DND-41 (cell line): ENCODE data around the gene DLG2.

ENCODE experiments used
- ATAC-seq: fragments of 200-7000 bp; cut with Tn5 transposase; 3 replicates; pipeline ENCODE4 v1.9.1; 2021; ENCODE audit warnings: low read depth; ENCODE audit not compliant: insufficient read depth
- DNase-seq: peaks from one replicate; pipeline ENCODE4 v3.0.0-alpha.2; 2020
- H2AFZ ChIP-seq: 2 replicates; pipeline ENCODE4 v1.6.0; 2012; ENCODE audit warnings: low read depth, low read length
- H3K27ac ChIP-seq: 2 replicates; pipeline ENCODE4 v1.5.1; 2012; ENCODE audit warnings: low read length, inconsistent platforms
- H3K27me3 ChIP-seq: fragments of 200-600 bp; sonication (generic); 2 replicates; pipeline ENCODE4 v1.6.0; 2012; ENCODE audit warnings: low read length, mild to moderate bottlenecking, inconsistent platforms; ENCODE audit not compliant: insufficient read depth, poor library complexity
- H3K36me3 ChIP-seq: 2 replicates; pipeline ENCODE4 v1.5.1; 2012; ENCODE audit warnings: low read length, inconsistent platforms; ENCODE audit not compliant: insufficient read depth
- H3K4me1 ChIP-seq: 2 replicates; pipeline ENCODE4 v1.5.1; 2012; ENCODE audit warnings: mild to moderate bottlenecking, low read length; ENCODE audit not compliant: insufficient read depth
- H3K4me2 ChIP-seq: 2 replicates; pipeline ENCODE4 v1.6.0; 2012; ENCODE audit warnings: mild to moderate bottlenecking, moderate library complexity, low read length, inconsistent platforms; ENCODE audit not compliant: insufficient read depth
- H3K4me3 ChIP-seq, 2 experiments: fragments of 200-600 bp in 1 of 2; shearing (Covaris generic) in 1 of 2; 2 replicates each; pipeline ENCODE4 v1.5.1; 2012 to 2016; ENCODE audit warnings: inconsistent platforms in 2 of 2, low read length in 2 of 2, mild to moderate bottlenecking in 2 of 2, low read depth in 1 of 2, moderate library complexity in 1 of 2
- H3K79me2 ChIP-seq: 2 replicates; pipeline ENCODE4 v1.6.0; 2012; ENCODE audit warnings: low read length, inconsistent platforms; ENCODE audit not compliant: insufficient read depth
- H3K9ac ChIP-seq: 2 replicates; pipeline ENCODE4 v1.6.0; 2012; ENCODE audit warnings: low read depth, mild to moderate bottlenecking, inconsistent platforms, low read length, moderate library complexity
- H3K9me3 ChIP-seq: 2 replicates; pipeline ENCODE4 v1.5.1; 2012; ENCODE audit warnings: low read length, moderate library complexity, mild to moderate bottlenecking, inconsistent platforms; ENCODE audit not compliant: insufficient read depth, severe bottlenecking
- H4K20me1 ChIP-seq: 2 replicates; pipeline ENCODE4 v1.6.0; 2012; ENCODE audit warnings: low read length; ENCODE audit not compliant: insufficient read depth
- CTCF ChIP-seq: IDR thresholded peaks from 2 replicates; pipeline ENCODE4 v1.5.1; 2012; ENCODE audit warnings: borderline replicate concordance, low read length, moderate library complexity, mild to moderate bottlenecking; ENCODE audit not compliant: poor library complexity, severe bottlenecking; ENCODE audit errors: extremely low read depth
- EZH2 ChIP-seq: IDR thresholded peaks from 3 replicates; pipeline ENCODE4 v1.6.1; 2012; ENCODE audit warnings: borderline replicate concordance, low read depth, mild to moderate bottlenecking, moderate library complexity, low read length, inconsistent platforms; ENCODE audit not compliant: severe bottlenecking

DLG2 gene

GRCh38 chr11:83768489-83768888 lies 1858.7 kb downstream of the DLG2 start:
- ATAC-seq (no peak), DNase-seq (no peak)
- Histone ChIP-seq H3K79me2 (no peaks in the 10 kb centered on the region), H4K20me1 (no peaks in the 10 kb centered on the region), H3K27ac (no peak overlapping the region), H3K4me3 (no peak overlapping the region), H3K9ac (no peak overlapping the region), H3K9me3 (no peaks in the 10 kb centered on the region), H3K36me3 (no peaks in the 10 kb centered on the region), H3K27me3 (no peaks in the 10 kb centered on the region), H2AFZ (no peak overlapping the region), H3K4me1 (no peaks in the 10 kb centered on the region), H3K4me2 (no peak overlapping the region)
- TF ChIP-seq CTCF (no peak), EZH2 (no peak)

GRCh38 chr11:83766932-83767331 lies 1860.2 kb downstream of the DLG2 start:
- Histone ChIP-seq H2AFZ (no peak overlapping the region), H3K27me3 (no peaks in the 10 kb centered on the region), H3K4me2 (no peak overlapping the region), H3K9ac (no peak overlapping the region), H3K9me3 (no peaks in the 10 kb centered on the region), H3K36me3 (no peaks in the 10 kb centered on the region), H4K20me1 (no peaks in the 10 kb centered on the region), H3K79me2 (no peaks in the 10 kb centered on the region), H3K4me3 (no peak overlapping the region), H3K4me1 (no peaks in the 10 kb centered on the region), H3K27ac (no peak overlapping the region)
- DNase-seq: no peak
- TF ChIP-seq EZH2 (no peak), CTCF (no peak)
- no peak for ATAC-seq

GRCh38 chr11:83764643-83765042 lies 1862.5 kb downstream of the DLG2 start:
- Histone ChIP-seq H3K36me3 (no peaks in the 10 kb centered on the region), H3K27ac (no peak overlapping the region), H3K4me1 (no peaks in the 10 kb centered on the region), H3K9me3 (no peaks in the 10 kb centered on the region), H3K9ac (no peak overlapping the region), H3K4me3 (no peak overlapping the region), H2AFZ (no peak overlapping the region), H4K20me1 (no peaks in the 10 kb centered on the region), H3K27me3 (no peaks in the 10 kb centered on the region), H3K79me2 (no peaks in the 10 kb centered on the region), H3K4me2 (no peak overlapping the region)
- DNase-seq: no peak
- ATAC-seq: no peak
- TF ChIP-seq CTCF (no peak), EZH2 (no peak)

- Histone ChIP-seq H2AFZ (no peak overlapping the region), H3K27ac (no peak overlapping the region), H3K36me3 (no peaks in the 10 kb centered on the region), H3K4me1 (no peaks in the 10 kb centered on the region), H3K4me2 (no peak overlapping the region), H3K27me3 (no peaks in the 10 kb centered on the region), H4K20me1 (no peaks in the 10 kb centered on the region), H3K79me2 (no peaks in the 10 kb centered on the region), H3K9me3 (no peaks in the 10 kb centered on the region), H3K9ac (no peak overlapping the region), H3K4me3 (no peak overlapping the region)
- no peak for TF ChIP-seq CTCF
- no peak for TF ChIP-seq EZH2
- DNase-seq: no peak
- ATAC-seq: no peak
Measured at GRCh38 chr11:83760932-83761331, 1866.2 kb downstream of the DLG2 start.
